RPMI7951 (cell line): Measurements from ENCODE around the gene TENM3. TPM values are rescaled to one million over a fixed set of nuclear protein-coding genes. Genes with fewer than 3 reads are reported as not detected.
A peak's percentile ranks its signal among the peaks of the same experiment; 100 is the strongest.

Experiments
- DNase-seq: peaks from one replicate; pipeline ENCODE4 v3.0.0-alpha.2; 2012; ENCODE audit warnings: low read depth
- total RNA-seq: library from RNA; depleted of rRNA; stranded (reverse); fragments of >200 nt; shearing (Covaris generic); gene quantifications from 2 replicates; pipeline ENCODE4 v1.2.3, GENCODE V29; 2014

The TENM3 gene
- total RNA-seq, 1 experiment from 2014 or later: 20.1 TPM

GRCh38 chr4:182254026-182254780, 11.0 kb downstream of the TENM3 start:
- no peak for DNase-seq

DNA sequence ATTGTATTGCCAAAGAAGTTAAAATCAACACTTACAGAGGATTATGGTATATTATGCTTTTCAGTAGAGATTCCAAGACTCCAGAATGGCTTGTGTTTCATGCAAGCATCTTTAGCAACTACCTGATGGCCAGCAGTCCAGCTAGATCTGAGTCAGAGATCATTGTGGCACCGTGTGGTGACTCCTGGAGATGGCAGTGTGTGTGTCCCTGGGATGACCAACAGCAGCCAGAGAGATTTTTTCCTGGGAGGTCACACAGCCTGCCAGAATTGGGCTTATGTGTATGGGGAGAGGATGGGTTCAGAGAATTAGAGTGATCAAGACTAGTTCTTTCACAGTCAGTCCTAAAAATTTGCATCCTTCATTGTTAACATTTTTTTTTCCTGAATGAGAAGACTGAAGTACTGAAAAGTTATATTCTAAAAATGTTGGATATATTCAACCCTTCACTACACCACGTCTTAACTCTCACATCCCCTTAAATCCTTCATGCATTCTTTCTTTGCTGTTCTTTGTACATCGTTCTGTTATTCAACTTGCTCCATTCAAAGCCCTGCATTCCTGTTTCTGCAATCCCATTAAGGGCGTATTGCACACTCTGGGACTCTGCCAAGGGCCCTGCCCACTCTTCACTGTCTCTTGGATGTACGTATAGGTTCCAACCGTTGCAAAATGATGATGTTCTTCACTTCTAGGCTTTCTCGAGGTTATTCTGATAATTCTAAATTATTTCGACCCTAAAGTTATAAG, 12.4 kb downstream of the TENM3 start:
- DNase-seq: peak; percentile 35

DNA sequence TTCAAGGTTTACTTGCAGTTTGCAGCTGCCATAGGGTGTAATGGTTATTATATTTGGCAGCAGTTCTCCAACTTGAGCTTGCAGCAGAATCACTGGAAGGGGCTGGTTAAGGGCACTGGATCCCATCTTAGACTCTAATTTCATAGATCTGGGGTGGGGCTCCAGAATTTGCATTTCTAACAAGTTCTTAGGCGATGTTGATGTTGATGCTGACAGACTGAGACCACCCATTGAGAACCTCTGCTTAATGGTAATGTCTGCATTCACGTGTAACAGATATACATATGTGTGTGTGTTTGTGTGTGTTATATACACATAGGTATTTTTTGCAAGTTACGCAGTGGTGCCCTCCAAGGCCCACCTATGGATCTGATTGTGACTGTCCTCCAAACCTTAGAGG, 13.8 kb downstream of the TENM3 start:
- DNase-seq: no peak

DNA sequence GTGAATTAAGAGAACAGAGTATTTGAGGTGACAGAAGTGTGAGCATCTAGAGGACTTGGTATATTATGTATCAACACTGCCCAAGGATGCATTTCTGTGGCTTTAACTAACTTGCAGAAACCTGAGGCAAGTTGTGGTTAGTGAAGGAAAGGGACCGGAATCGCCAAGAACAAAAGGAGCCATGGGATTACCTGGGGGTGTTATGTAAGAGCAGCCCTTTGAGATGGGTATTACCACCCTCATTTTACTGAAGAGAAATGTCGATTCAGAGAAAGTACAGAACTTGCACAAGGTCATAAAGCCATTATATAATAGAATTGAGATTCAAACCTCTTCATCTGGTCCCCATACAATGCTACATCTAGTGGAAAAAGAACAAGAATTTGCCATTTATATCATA, 14.3 kb downstream of the TENM3 start:
- DNase-seq: no peak

DNA sequence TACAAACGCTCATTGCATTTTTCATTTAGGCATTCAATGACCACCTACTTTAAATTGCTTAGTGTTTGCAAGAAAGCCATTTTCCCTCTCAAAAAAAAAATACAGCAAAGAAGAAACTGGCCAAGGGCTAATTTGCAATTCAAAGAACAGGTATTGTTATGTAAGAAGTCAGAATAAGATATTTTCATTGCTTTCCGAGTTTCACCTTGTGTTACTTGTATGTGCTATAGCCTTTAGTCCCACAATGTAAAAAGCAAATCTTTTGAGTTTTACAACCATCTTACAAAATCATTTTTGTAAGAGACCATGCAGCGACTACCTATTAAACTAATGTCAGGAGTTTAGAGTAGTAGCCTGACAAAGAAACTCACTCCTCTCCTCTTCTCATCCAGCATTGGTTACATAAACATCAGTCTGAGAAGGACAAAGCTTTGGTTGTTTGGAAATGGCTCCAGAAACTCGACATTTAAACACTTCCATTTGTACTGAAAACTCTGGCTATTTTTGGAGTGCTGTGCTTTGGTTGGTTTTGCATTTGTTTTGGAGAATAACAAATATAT, 15.3 kb downstream of the TENM3 start:
- DNase-seq: no peak

DNA sequence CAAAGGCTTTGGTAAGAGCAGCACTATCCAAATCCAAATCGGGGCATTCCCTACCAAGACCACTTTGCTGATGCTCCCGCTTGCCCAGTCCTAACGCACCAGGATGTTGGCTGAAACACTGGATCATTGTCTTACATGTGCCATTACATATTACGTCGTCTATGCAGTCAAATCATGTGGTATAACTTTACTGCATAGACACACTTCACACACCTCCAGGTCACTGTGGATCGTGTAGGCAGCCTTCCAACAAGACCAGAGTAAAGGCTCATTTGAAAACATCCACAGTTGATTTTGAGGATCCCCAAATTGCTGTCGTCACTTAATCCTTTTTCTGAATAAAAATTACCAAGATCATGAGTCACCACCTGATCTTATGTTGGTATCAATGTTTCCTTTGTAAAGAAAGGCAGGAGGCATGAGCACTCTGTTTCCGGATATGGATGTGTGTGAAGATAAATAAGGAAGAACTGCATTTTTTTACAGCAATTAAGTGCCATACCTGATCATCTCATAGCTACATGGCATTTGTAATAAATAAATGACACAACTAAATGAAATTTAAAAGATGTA, 18.5 kb downstream of the TENM3 start:
- DNase-seq: peak; percentile 46

GRCh38 chr4:182263562-182263961, 20.4 kb downstream of the TENM3 start:
- DNase-seq: peak; percentile 26

GRCh38 chr4:182264139-182264752, 21.0 kb downstream of the TENM3 start:
- no peak for DNase-seq

GRCh38 chr4:182265881-182266280, 22.7 kb downstream of the TENM3 start:
- no peak for DNase-seq

DNA sequence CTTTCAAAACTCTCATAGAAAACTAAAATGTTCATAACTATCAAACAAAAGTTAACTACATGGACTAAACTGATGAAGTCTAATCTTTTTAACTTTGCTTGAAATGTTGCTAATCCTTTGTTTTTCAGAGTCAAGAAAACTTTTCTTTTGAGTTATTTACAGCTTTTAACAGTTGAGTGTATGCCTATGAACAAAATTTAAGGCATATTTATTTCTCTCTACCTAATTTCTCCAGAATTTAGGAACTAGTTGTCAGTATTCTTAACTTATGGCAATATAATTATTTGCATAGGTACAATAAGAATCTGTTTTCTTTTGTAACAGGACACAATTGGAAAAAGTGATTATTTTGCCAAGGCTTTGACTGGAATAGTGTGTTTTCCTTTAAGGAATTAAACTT, 23.8 kb downstream of the TENM3 start:
- no peak for DNase-seq

GRCh38 chr4:182268966-182269365, 25.8 kb downstream of the TENM3 start:
- no peak for DNase-seq

- DNase-seq: no peak
These were observed 28.5 kb downstream of the TENM3 start for GRCh38 chr4:182271731-182272130.

- DNase-seq: no peak
These were observed 28.9 kb downstream of the TENM3 start for GRCh38 chr4:182272151-182272550.

- no peak for DNase-seq
These were observed 30.2 kb downstream of the TENM3 start for GRCh38 chr4:182273191-182273935.

GRCh38 chr4:182276210-182277109, 33.3 kb downstream of the TENM3 start:
- DNase-seq: no peak

- DNase-seq: no peak
These were observed 34.2 kb downstream of the TENM3 start for GRCh38 chr4:182277377-182277776.

DNA sequence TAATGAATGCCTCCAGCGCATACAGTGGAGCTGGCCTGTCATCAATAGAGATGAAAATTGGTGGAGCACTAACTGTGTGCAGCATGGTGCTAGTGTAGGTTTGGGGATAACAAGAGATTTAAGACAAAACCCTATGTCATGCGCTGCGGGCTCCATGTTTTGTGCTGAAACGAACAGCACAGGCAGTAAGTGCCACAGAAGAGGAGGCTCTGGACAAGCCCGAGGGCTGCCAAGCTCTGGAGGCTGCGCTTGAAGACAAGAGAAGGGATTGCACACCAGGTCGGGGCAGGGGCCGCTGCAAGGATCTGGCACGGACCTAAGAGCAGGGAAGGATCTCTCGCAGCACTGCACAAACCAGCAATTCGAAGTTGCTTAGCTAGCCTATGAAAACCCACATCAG, 35.5 kb downstream of the TENM3 start:
- DNase-seq: no peak

DNA sequence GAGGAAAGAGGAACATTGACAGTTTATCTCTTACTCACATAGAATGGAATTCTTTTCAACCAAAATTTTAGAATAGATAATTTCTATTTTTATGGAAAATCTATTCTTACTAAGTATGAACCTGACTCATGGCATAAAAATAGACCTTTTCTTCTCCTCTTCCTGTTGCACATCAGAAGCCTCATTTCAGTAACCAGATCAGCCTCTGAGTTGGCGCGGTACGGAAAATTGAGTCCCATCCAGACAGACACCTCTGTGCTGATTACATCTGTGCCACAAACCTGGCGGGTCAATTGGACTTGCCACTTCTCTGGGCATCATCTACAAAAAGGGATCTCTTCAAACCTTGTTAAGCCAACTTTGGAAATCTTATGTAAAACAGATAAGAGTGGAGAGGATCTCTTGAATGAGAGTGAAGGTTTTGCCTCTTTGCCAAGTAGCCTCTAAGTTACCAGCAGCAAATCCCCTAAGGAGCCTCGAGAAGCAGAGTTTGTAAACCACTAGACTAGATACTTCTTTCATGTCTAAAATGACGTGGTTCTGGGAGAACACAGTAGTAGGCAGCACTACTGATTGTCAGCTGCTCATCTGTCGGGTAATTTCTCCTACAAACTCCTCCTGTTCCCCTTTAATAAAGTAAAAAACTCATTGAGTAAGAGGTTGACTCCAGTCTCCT, 37.4 kb downstream of the TENM3 start:
- DNase-seq: peak; percentile 47

DNA sequence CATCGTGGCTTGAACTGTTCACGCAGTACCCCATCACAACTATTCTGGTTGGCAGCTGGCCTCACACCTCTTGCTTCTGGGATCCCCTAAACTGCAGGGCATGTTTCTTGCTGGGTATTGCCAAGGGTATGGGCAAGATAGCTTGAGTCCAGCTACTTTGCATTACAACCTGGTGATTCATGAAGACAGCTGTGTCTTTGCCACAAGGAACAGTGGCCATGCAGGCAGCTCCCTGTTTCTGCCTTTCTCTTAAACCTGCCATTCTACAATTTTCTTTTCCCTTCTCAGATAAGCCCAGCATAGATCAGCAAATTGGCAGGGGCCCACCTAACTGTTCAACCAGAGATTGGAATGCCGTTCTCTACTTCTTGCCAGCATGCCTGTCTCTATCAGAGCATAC, 42.8 kb downstream of the TENM3 start:
- DNase-seq: peak; percentile 58

DNA sequence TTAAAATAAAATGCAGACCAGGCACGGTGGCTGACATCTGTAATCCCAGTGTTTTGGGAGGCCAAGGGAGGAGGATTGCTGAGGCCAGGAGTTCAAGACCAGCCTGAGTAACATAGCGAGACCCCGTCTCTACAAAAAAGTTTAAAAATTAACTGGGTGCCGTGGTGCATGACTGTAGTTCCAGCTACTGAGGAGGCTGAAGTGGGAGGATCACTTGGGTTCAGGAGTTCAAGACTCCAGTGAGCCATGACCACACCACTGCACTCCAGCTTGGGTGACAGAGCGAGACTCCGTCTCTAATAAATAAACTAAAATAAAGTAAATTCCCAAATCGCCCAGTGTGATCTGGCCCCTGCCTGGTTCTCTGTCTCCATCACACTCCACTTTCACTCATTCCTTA, 43.7 kb downstream of the TENM3 start:
- no peak for DNase-seq
